SH-SY5Y (cell line): ENCODE results near the gene CCDC60.

Experiments used
- GATA2 ChIP-seq: IDR thresholded peaks from 2 replicates; pipeline ENCODE4 v1.6.1; 2011; ENCODE audit warnings: mild to moderate bottlenecking, low read depth, low read length
- GATA3 ChIP-seq: IDR thresholded peaks from 2 replicates; pipeline ENCODE4 v1.6.1; 2011; ENCODE audit warnings: low read depth, mild to moderate bottlenecking, low read length, moderate library complexity

The CCDC60 gene

GRCh38 chr12:119570771-119571170, 236.2 kb downstream of the CCDC60 start:
- TF ChIP-seq GATA2 (no peak), GATA3 (no peak)

GRCh38 chr12:119573086-119573485, 238.6 kb downstream of the CCDC60 start:
- TF ChIP-seq GATA2, result no peak
- TF ChIP-seq GATA3, result no peak

- TF ChIP-seq GATA3, result no peak
- TF ChIP-seq GATA2, result no peak
Observed at GRCh38 chr12:119574255-119574654, 239.7 kb downstream of the CCDC60 start.

- TF ChIP-seq GATA2 (no peak), GATA3 (no peak)
Observed at GRCh38 chr12:119576118-119576810, 241.7 kb downstream of the CCDC60 start.

- no peak for TF ChIP-seq GATA3
Observed at GRCh38 chr12:119576915-119577314, 242.4 kb downstream of the CCDC60 start.

GRCh38 chr12:119578112-119578511, 243.6 kb downstream of the CCDC60 start:
- TF ChIP-seq GATA2 (no peak), GATA3 (no peak)

GRCh38 chr12:119589097-119589496, 254.6 kb downstream of the CCDC60 start:
- TF ChIP-seq GATA2 (no peak), GATA3 (no peak)

GRCh38 chr12:119589634-119590033, 255.1 kb downstream of the CCDC60 start:
- no peak for TF ChIP-seq GATA2
- TF ChIP-seq GATA3, result no peak
